ENCODE data around the gene RWDD2A. TPM values are rescaled to one million over a fixed set of nuclear protein-coding genes. Genes with fewer than 3 reads are reported as not detected.

RWDD2A gene
- total RNA-seq, 1 donor from 2014 or later, result 7.6 TPM

- H3K27me3 Mint-ChIP-seq (ENCODE audit: unreplicated experiment), result peaks cover 4% of the 10 kb centered on the region
- H3K4me3 Mint-ChIP-seq (ENCODE audit: unreplicated experiment), result peak overlapping the region; percentile 97
- H3K36me3 Mint-ChIP-seq (ENCODE audit: unreplicated experiment), result no peaks in the 10 kb centered on the region
- peaks cover 9% of the 10 kb centered on the region for H3K4me1 Mint-ChIP-seq (ENCODE audit: low read depth, unreplicated experiment)
- TF ChIP-seq, protein P1, sequence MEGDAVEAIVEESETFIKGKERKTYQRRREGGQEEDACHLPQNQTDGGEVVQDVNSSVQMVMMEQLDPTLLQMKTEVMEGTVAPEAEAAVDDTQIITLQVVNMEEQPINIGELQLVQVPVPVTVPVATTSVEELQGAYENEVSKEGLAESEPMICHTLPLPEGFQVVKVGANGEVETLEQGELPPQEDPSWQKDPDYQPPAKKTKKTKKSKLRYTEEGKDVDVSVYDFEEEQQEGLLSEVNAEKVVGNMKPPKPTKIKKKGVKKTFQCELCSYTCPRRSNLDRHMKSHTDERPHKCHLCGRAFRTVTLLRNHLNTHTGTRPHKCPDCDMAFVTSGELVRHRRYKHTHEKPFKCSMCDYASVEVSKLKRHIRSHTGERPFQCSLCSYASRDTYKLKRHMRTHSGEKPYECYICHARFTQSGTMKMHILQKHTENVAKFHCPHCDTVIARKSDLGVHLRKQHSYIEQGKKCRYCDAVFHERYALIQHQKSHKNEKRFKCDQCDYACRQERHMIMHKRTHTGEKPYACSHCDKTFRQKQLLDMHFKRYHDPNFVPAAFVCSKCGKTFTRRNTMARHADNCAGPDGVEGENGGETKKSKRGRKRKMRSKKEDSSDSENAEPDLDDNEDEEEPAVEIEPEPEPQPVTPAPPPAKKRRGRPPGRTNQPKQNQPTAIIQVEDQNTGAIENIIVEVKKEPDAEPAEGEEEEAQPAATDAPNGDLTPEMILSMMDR (IDR thresholded peaks at IDR 0.05; ENCODE audit: partially characterized antibody, unreplicated experiment), result no peak
- DNase-seq, result no peak
- peaks cover 6% of the 10 kb centered on the region for H3K9me3 Mint-ChIP-seq (ENCODE audit: unreplicated experiment)
- H3K27ac Mint-ChIP-seq (ENCODE audit: unreplicated experiment), result peak overlapping the region; percentile 84
These were observed 701 bp upstream of the RWDD2A start for GRCh38 chr6:83192456-83192855.

GRCh38 chr6:83193747-83194566, 800 bp downstream of the RWDD2A start:
- peak overlapping the region; percentile 89 for H3K4me3 Mint-ChIP-seq (ENCODE audit: unreplicated experiment)
- H3K27me3 Mint-ChIP-seq (ENCODE audit: unreplicated experiment), result peaks cover 4% of the 10 kb centered on the region
- H3K27ac Mint-ChIP-seq (ENCODE audit: unreplicated experiment), result peak overlapping the region; percentile 55
- H3K9me3 Mint-ChIP-seq (ENCODE audit: unreplicated experiment), result peaks cover 6% of the 10 kb centered on the region
- TF ChIP-seq, protein P1 (IDR thresholded peaks at IDR 0.05; ENCODE audit: partially characterized antibody, unreplicated experiment), result no peak
- H3K4me1 Mint-ChIP-seq (ENCODE audit: low read depth, unreplicated experiment), result peaks cover 9% of the 10 kb centered on the region
- H3K36me3 Mint-ChIP-seq (ENCODE audit: unreplicated experiment), result no peaks in the 10 kb centered on the region
- DNase-seq, result peak; percentile 75

GRCh38 chr6:83198486-83199172, 5.5 kb downstream of the RWDD2A start:
- no peak overlapping the region for H3K4me3 Mint-ChIP-seq (ENCODE audit: unreplicated experiment)
- no peak overlapping the region for H3K27ac Mint-ChIP-seq (ENCODE audit: unreplicated experiment)

DNA sequence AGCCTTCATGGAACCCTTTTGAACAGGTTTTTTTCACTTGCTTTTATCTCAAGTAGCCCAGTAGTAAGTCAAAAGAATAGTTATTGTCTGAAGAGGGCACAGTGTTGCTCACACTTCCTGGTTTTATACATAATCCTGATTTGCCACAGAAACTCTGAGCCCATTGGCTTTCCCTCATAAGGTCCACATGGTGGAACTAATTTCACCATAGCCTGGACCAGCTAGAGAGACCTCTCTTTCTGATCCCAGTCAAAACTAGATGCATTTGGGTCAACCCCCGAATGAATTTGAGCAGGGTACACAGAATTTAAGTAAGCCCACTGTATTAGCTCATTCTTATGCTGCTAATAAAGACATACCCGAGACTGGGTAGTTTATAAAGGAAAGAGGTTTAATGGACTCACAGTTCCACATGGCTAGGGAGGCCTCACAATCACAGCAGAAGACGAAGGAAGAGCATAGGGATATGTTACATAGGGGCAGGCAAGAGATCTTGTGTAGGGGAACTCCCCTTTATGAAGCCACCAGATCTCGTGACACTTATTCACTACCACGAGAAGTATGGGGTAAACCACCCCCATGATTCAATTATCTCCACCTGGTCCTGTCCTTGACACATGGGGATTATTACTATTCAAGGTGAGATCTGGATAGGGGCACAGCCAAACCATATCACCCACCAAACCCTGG, 6.2 kb downstream of the RWDD2A start:
- Mint-ChIP-seq H3K9me3 (ENCODE audit: unreplicated experiment) (no peaks in the 10 kb centered on the region), H3K27me3 (ENCODE audit: unreplicated experiment) (peaks cover 4% of the 10 kb centered on the region), H3K36me3 (ENCODE audit: unreplicated experiment) (no peaks in the 10 kb centered on the region), H3K27ac (ENCODE audit: unreplicated experiment) (no peak overlapping the region), H3K4me3 (ENCODE audit: unreplicated experiment) (no peak overlapping the region), H3K4me1 (ENCODE audit: low read depth, unreplicated experiment) (peaks cover 4% of the 10 kb centered on the region)
- DNase-seq, result no peak
- TF ChIP-seq, protein P1 (IDR thresholded peaks at IDR 0.05; ENCODE audit: partially characterized antibody, unreplicated experiment), result no peak

More at GRCh38 chr6:83198486-83199172, 5.5 kb downstream of the RWDD2A start:
- DNase-seq, result no peak
- H3K36me3 Mint-ChIP-seq (ENCODE audit: unreplicated experiment), result no peaks in the 10 kb centered on the region
- H3K4me1 Mint-ChIP-seq (ENCODE audit: low read depth, unreplicated experiment), result peaks cover 6% of the 10 kb centered on the region
- TF ChIP-seq, protein P1 (IDR thresholded peaks at IDR 0.05; ENCODE audit: partially characterized antibody, unreplicated experiment), result no peak
- peaks cover 4% of the 10 kb centered on the region for H3K27me3 Mint-ChIP-seq (ENCODE audit: unreplicated experiment)
- no peaks in the 10 kb centered on the region for H3K9me3 Mint-ChIP-seq (ENCODE audit: unreplicated experiment)

All from glutamatergic neuron (in vitro differentiated cells).